ENCODE results near the gene CAPN5. TPM values are rescaled to one million over a fixed set of nuclear protein-coding genes. Genes with fewer than 3 reads are reported as not detected.
"Not testable (repeated sequence)": the region's sequence is repeated elsewhere in the genome, so short reads cannot be mapped to it uniquely, and the experiment has no call there.

The CAPN5 gene
- total and polyA plus RNA-seq, 2 of the 13 experiments (the other 11 are each of a cell fraction or from before 2014, with no cell fraction given): 0.27 to 1.2 TPM

- Histone ChIP-seq H3K4me1 (ENCODE audit: insufficient read depth, low read length) (peaks cover 40% of the 10 kb centered on the region), H3K9me3 (ENCODE audit: low read length) (peaks cover 20% of the 10 kb centered on the region), H3K27me3 (ENCODE audit: control insufficient read depth in 1 of 2, insufficient read depth in 2 of 2, low read length in 2 of 2) (peaks cover 8 to 17% of the 10 kb centered on the region in 2 experiments; a peak in 3 of 5 replicates), H3K4me2 (ENCODE audit: low read depth, low read length) (peak overlapping the region; percentile 16; the same call in 1 of the 2 replicates)
- H3K27ac ChIP-seq (ENCODE audit: extremely low read length, insufficient read depth, low read length); H4K20me1 ChIP-seq (ENCODE audit: insufficient read depth, low read length); H2AFZ ChIP-seq (ENCODE audit: low read length); CTCF ChIA-PET (ENCODE audit: low intra/inter-chr PET ratio, low total read pairs); in situ Hi-C loops (cut with HindIII; ENCODE audit: extremely low pct_ligation_motif_present, low pct_unique_long_range_greater_than_20kb); intact Hi-C loops (cut with micrococcal nuclease; ENCODE audit: unreplicated experiment); BruUV-seq (replicated peaks); H3K79me2 ChIP-seq (ENCODE audit: insufficient read depth, low read length); POLR2A ChIA-PET; H3K9ac ChIP-seq (ENCODE audit: insufficient read depth, low read depth, low read length); H3K4me3 ChIP-seq (replicated peaks in 1 of 3; ENCODE audit: insufficient read depth in 1 of 3, low read depth in 2 of 3, low read length in 3 of 3); H3K36me3 ChIP-seq (replicated peaks in 1 of 2; ENCODE audit: control insufficient read depth in 1 of 2, insufficient read depth in 2 of 2, low read length in 2 of 2): not testable (repeated sequence)
- DNase-seq (ENCODE audit: low spot score) (peak; percentile 79), FAIRE-seq (peak; percentile 66), ATAC-seq (peak; percentile 18; the same call in 2 of the 3 replicates)
- 10% methylated on average over 4 of the region's 4 CpGs for WGBS (ENCODE audit: low lambda C conversion rate)
- TF ChIP-seq RXRB (CRISPR knock-in tag; IDR thresholded peaks at IDR 0.05; ENCODE audit: borderline replicate concordance) (peak; percentile 77), SAP130 (CRISPR knock-in tag; IDR thresholded peaks at IDR 0.05; ENCODE audit: low read depth) (peak; percentile 58), KLF16 (CRISPR knock-in tag; IDR thresholded peaks at IDR 0.05) (peak in 1 of 2 experiments; percentile 84; a peak in 2 of 4 replicates), ATF2 (CRISPR knock-in tag; IDR thresholded peaks at IDR 0.05) (peak; percentile 59; the same call in 1 of the 2 replicates), NFIC (IDR thresholded peaks at IDR 0.05; ENCODE audit: low read length) (0 out of 2 replicates have a peak, but pooled peaks have one; percentile 40), BCL6 (CRISPR knock-in tag; IDR thresholded peaks at IDR 0.05) (peak; percentile 83), FOXK1 (CRISPR knock-in tag; IDR thresholded peaks at IDR 0.05; ENCODE audit: borderline replicate concordance, low read depth) (peak; percentile 72; the same call in 1 of the 2 replicates), SMAD3 (CRISPR knock-in tag; IDR thresholded peaks at IDR 0.05) (peak; percentile 82), DPF2 (CRISPR knock-in tag; IDR thresholded peaks at IDR 0.05; ENCODE audit: borderline replicate concordance, low read depth) (peak; percentile 55; the same call in 1 of the 2 replicates), FOXA3 (CRISPR knock-in tag; IDR thresholded peaks at IDR 0.05) (peak; percentile 97), ZNF205 (CRISPR knock-in tag; IDR thresholded peaks at IDR 0.05) (0 out of 2 replicates have a peak, but pooled peaks have one; percentile 17), CHD4 (IDR thresholded peaks at IDR 0.05; ENCODE audit: borderline replicate concordance, low read length) (peak; percentile 63; the same call in 1 of the 2 replicates), ASH2L (IDR thresholded peaks at IDR 0.05; ENCODE audit: insufficient read length, low read depth, low read length) (peak; percentile 44), MED1 (CRISPR knock-in tag; IDR thresholded peaks at IDR 0.05) (peak; percentile 71), ZNF503 (CRISPR knock-in tag; IDR thresholded peaks at IDR 0.05) (peak; percentile 33; the same call in 1 of the 2 replicates), GATAD2A (CRISPR knock-in tag; IDR thresholded peaks at IDR 0.05) (peak; percentile 91), FOXP4 (CRISPR knock-in tag; IDR thresholded peaks at IDR 0.05) (peak; percentile 82), THRA (CRISPR knock-in tag; IDR thresholded peaks at IDR 0.05; ENCODE audit: borderline replicate concordance) (peak; percentile 55; the same call in 1 of the 2 replicates), ZNF263 (CRISPR knock-in tag; IDR thresholded peaks at IDR 0.05) (peak; percentile 85), SP5 (CRISPR knock-in tag; IDR thresholded peaks at IDR 0.05; ENCODE audit: borderline replicate concordance, low read depth) (0 out of 2 replicates have a peak, but pooled peaks have one; percentile 43)
Observed at GRCh38 chr11:77061258-77061657, 5.5 kb upstream of the CAPN5 start.

Measured in HepG2 (cell line).